ENCODE measurements around the gene ACOT13. TPM values are rescaled to one million over a fixed set of nuclear protein-coding genes. Genes with fewer than 3 reads are reported as not detected.

ACOT13 gene
- total and polyA plus RNA-seq, 2 donors (not counting 1 experiment from before 2014, with no cell fraction given), result 12.2 to 26.4 TPM

DNA sequence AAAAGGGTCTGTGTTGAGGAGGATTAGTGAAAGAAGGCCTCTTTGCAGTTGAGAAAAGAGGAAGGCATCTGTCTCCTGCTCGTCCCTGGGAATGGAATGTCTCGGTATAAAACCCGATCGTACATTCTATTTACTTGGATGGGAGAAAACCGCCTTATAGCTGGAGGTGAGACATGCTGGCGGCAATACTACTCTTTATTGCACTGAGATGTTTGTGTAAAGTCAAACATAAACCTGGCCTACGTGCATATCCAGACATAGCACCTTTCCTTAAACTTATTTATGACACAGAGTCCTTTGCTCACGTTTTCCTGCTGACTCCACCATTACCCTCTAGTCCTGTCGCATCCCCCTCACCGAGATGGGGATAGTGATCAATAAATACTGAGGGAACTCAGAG lies 4.6 kb upstream of the ACOT13 start:
- H3K36me3 ChIP-seq (ENCODE audit: control insufficient read depth, insufficient read depth, low read length), result no peaks in the 10 kb centered on the region
- DNase-seq (ENCODE audit: low read depth in 2 of 2), result no peak
- no peak overlapping the region for H3K27ac ChIP-seq (ENCODE audit: insufficient read depth, low read length)
- no peak overlapping the region for H3K4me3 ChIP-seq (replicated peaks in 1 of 4; ENCODE audit: control extremely low read depth in 1 of 4, insufficient read depth in 1 of 4, low read depth in 3 of 4, low read length in 4 of 4)
- no peak overlapping the region for H2AFZ ChIP-seq (ENCODE audit: low read length)
- H4K20me1 ChIP-seq (ENCODE audit: control insufficient read depth, extremely low read depth, insufficient read depth, low read length), result no peaks in the 10 kb centered on the region
- no peaks in the 10 kb centered on the region for H3K27me3 ChIP-seq (ENCODE audit: control insufficient read depth, insufficient read depth, low read length)
- TF ChIP-seq EZH2 (IDR thresholded peaks at IDR 0.05; ENCODE audit: low read length, missing control alignments), result no peak
- TF ChIP-seq, protein P1, sequence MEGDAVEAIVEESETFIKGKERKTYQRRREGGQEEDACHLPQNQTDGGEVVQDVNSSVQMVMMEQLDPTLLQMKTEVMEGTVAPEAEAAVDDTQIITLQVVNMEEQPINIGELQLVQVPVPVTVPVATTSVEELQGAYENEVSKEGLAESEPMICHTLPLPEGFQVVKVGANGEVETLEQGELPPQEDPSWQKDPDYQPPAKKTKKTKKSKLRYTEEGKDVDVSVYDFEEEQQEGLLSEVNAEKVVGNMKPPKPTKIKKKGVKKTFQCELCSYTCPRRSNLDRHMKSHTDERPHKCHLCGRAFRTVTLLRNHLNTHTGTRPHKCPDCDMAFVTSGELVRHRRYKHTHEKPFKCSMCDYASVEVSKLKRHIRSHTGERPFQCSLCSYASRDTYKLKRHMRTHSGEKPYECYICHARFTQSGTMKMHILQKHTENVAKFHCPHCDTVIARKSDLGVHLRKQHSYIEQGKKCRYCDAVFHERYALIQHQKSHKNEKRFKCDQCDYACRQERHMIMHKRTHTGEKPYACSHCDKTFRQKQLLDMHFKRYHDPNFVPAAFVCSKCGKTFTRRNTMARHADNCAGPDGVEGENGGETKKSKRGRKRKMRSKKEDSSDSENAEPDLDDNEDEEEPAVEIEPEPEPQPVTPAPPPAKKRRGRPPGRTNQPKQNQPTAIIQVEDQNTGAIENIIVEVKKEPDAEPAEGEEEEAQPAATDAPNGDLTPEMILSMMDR (conservative IDR thresholded peaks at IDR 0.05 in 1 of 2, IDR thresholded peaks at IDR 0.05 in 1 of 2; ENCODE audit: low read depth in 1 of 2, low read length in 2 of 2), result no peak
- H3K9me3 ChIP-seq (ENCODE audit: control insufficient read depth, insufficient read depth, low read depth, low read length), result no peaks in the 10 kb centered on the region
- peaks cover 6% of the 10 kb centered on the region for H3K4me1 ChIP-seq (ENCODE audit: control insufficient read depth, extremely low read depth, insufficient read depth, low read length)
- no peak overlapping the region for H3K9ac ChIP-seq (ENCODE audit: insufficient read depth, low read length)
- no peak overlapping the region for H3K4me2 ChIP-seq (ENCODE audit: extremely low read depth, insufficient read depth, low read length)
- H3K79me2 ChIP-seq (ENCODE audit: control insufficient read depth, insufficient read depth, low read length), result peaks cover 17% of the 10 kb centered on the region

DNA sequence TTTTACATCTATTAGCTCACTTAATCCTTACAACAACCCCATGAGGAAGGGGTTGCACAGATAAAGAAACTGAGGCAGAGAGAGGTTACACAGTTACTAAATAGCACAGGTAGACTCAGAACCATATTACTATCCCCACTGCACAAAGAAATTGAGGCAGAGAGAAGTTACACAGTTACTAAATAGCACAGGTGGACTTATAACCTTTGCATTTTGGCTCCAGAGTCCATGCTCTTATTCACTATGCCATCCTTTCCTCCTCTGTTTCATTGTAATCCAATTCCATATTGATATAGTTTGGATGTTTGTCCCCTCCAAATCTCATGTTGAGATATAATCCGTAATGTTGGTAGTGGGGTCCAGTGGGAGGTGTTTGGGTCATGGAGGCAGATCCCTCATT lies 3.7 kb upstream of the ACOT13 start:
- H3K27ac ChIP-seq (ENCODE audit: insufficient read depth, low read length), result no peak overlapping the region
- TF ChIP-seq, protein P1 (conservative IDR thresholded peaks at IDR 0.05 in 1 of 2, IDR thresholded peaks at IDR 0.05 in 1 of 2; ENCODE audit: low read depth in 1 of 2, low read length in 2 of 2), result no peak
- TF ChIP-seq EZH2 (IDR thresholded peaks at IDR 0.05; ENCODE audit: low read length, missing control alignments), result no peak
- no peak overlapping the region for H3K4me2 ChIP-seq (ENCODE audit: extremely low read depth, insufficient read depth, low read length)
- DNase-seq (ENCODE audit: low read depth in 2 of 2), result no peak
- no peaks in the 10 kb centered on the region for H3K27me3 ChIP-seq (ENCODE audit: control insufficient read depth, insufficient read depth, low read length)
- H3K4me3 ChIP-seq (replicated peaks in 1 of 4; ENCODE audit: control extremely low read depth in 1 of 4, insufficient read depth in 1 of 4, low read depth in 3 of 4, low read length in 4 of 4), result no peak overlapping the region
- H3K79me2 ChIP-seq (ENCODE audit: control insufficient read depth, insufficient read depth, low read length), result peaks cover 17% of the 10 kb centered on the region
- no peak overlapping the region for H3K9ac ChIP-seq (ENCODE audit: insufficient read depth, low read length)
- peaks cover 6% of the 10 kb centered on the region for H3K4me1 ChIP-seq (ENCODE audit: control insufficient read depth, extremely low read depth, insufficient read depth, low read length)
- H4K20me1 ChIP-seq (ENCODE audit: control insufficient read depth, extremely low read depth, insufficient read depth, low read length), result no peaks in the 10 kb centered on the region
- H3K36me3 ChIP-seq (ENCODE audit: control insufficient read depth, insufficient read depth, low read length), result no peaks in the 10 kb centered on the region
- H2AFZ ChIP-seq (ENCODE audit: low read length), result no peak overlapping the region
- H3K9me3 ChIP-seq (ENCODE audit: control insufficient read depth, insufficient read depth, low read depth, low read length), result no peaks in the 10 kb centered on the region

DNA sequence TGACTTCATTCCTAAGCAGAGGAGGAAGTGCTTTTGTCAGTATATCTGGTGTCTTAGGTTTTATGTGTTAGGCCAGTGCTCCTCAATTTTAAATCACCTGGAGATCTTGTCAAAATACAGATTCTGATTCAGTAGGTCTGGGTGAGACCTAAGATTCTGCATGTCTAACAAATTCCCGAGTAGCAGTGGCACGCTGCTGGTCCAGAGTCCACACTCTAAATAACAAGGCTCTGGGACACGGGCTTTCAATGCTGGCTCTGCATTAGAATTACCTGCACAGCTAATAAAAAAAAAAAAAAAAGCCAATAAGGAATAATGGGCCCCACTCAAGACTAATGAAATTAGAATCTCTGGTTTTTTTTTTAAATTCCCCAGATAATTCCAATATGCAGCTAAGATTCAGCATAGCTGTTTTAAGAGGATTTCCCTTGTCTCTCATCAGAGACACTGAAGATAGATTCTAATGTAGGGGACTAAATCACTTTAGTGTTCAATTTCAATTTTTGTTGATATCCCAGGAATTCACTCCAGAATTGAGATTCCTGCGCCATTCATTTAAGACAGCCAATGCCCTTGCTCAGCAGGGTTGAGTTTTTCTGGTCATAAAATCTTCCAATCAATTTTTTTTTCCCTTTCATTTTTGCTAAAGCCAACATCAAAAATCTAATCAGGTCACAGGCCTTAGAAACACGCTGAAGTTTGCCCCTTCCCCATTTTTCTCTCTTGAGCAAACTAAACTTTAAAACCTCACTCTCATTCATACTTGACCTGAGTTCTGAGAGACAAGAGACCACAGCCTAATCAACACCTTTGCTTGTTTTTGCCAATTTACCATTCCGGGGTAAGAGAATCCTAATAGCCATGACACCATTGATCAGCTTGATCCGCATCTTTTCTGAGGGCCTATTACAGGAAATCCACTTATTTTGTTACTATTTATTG lies 2.6 kb upstream of the ACOT13 start:
- Histone ChIP-seq H3K36me3 (ENCODE audit: control insufficient read depth, insufficient read depth, low read length) (no peaks in the 10 kb centered on the region), H3K9me3 (ENCODE audit: control insufficient read depth, insufficient read depth, low read depth, low read length) (no peaks in the 10 kb centered on the region), H3K4me1 (ENCODE audit: control insufficient read depth, extremely low read depth, insufficient read depth, low read length) (peaks cover 6% of the 10 kb centered on the region), H3K27me3 (ENCODE audit: control insufficient read depth, insufficient read depth, low read length) (no peaks in the 10 kb centered on the region), H3K79me2 (ENCODE audit: control insufficient read depth, insufficient read depth, low read length) (peaks cover 17% of the 10 kb centered on the region), H4K20me1 (ENCODE audit: control insufficient read depth, extremely low read depth, insufficient read depth, low read length) (no peaks in the 10 kb centered on the region), H3K27ac (ENCODE audit: insufficient read depth, low read length) (no peak overlapping the region), H3K4me2 (ENCODE audit: extremely low read depth, insufficient read depth, low read length) (peak overlapping the region; percentile 67), H3K9ac (ENCODE audit: insufficient read depth, low read length) (no peak overlapping the region), H2AFZ (ENCODE audit: low read length) (no peak overlapping the region), H3K4me3 (replicated peaks in 1 of 4; ENCODE audit: control extremely low read depth in 1 of 4, insufficient read depth in 1 of 4, low read depth in 3 of 4, low read length in 4 of 4) (peak overlapping the region in 3 of 4 experiments; percentile 79 to 89 (median 84))
- TF ChIP-seq, protein P1 (conservative IDR thresholded peaks at IDR 0.05 in 1 of 2, IDR thresholded peaks at IDR 0.05 in 1 of 2; ENCODE audit: low read depth in 1 of 2, low read length in 2 of 2), result no peak
- TF ChIP-seq EZH2 (IDR thresholded peaks at IDR 0.05; ENCODE audit: low read length, missing control alignments), result no peak
- no peak for DNase-seq (ENCODE audit: low read depth in 2 of 2)

Data from fibroblast of lung (primary cell).